K562 (cell line): ENCODE measurements around the gene ANO1. TPM values are rescaled to one million over a fixed set of nuclear protein-coding genes. Genes with fewer than 3 reads are reported as not detected.
A peak's percentile ranks its signal among the peaks of the same experiment; 100 is the strongest.

Source experiments
- BRF1 ChIP-seq: IDR thresholded peaks from 3 replicates; pipeline ENCODE4 v1.6.1; 2011; ENCODE audit warnings: borderline replicate concordance, mild to moderate bottlenecking; ENCODE audit not compliant: insufficient read length; ENCODE audit errors: extremely low read depth
- CREB3 ChIP-seq: fragments of 450-650 bp; conservative IDR thresholded peaks from 2 replicates; pipeline ENCODE4 v1.6.1; 2016; ENCODE audit warnings: missing genetic modification characterization, low read depth, mild to moderate bottlenecking, missing compliant biosample characterization, moderate library complexity
- ELF2 ChIP-seq: fragments of 250-450 bp; sonication (Bioruptor Pico); IDR thresholded peaks from 2 replicates; pipeline ENCODE4 v1.5.0; 2021; ENCODE audit warnings: mild to moderate bottlenecking
- HCFC1 ChIP-seq: IDR thresholded peaks from 2 replicates; pipeline ENCODE4 v1.6.1; 2012; ENCODE audit warnings: low read depth, low read length, improper control_type of control experiment
- MGA ChIP-seq: fragments of 450-650 bp; IDR thresholded peaks from 2 replicates; pipeline ENCODE4 v1.6.1; 2016; ENCODE audit warnings: mild to moderate bottlenecking, moderate library complexity
- NR0B1 ChIP-seq: fragments of 450-650 bp; IDR thresholded peaks from one replicate; pipeline ENCODE4 v1.6.1; 2018; ENCODE audit warnings: mild to moderate bottlenecking, moderate library complexity; ENCODE audit not compliant: partially characterized antibody
- PHB2 ChIP-seq: fragments of 450-650 bp; IDR thresholded peaks from 2 replicates; pipeline ENCODE4 v1.6.1; 2017; ENCODE audit warnings: low read depth
- POU5F1 ChIP-seq: fragments of 150-350 bp; IDR thresholded peaks from 2 replicates; pipeline ENCODE4 v1.6.1; 2014; ENCODE audit warnings: borderline replicate concordance, low read length, low read depth, mild to moderate bottlenecking; ENCODE audit not compliant: partially characterized antibody
- SP2 ChIP-seq: IDR thresholded peaks from 2 replicates; pipeline ENCODE4 v1.6.1; 2011; ENCODE audit warnings: mild to moderate bottlenecking, low read depth, low read length, moderate library complexity; ENCODE audit not compliant: poor library complexity, severe bottlenecking; ENCODE audit errors: extremely low read depth
- polyA plus RNA-seq, 8 experiments: library from polyadenylated mRNA; depleted of rRNA in 4 of 8; stranded (reverse) in 5 of 8; unstranded in 3 of 8; fragments of >200 nt; fragmentation: Nextera tagmentation in 2 of 8; fragmentation: Illumina TruSeq in 1 of 8; extraction: Ambion mirVana in 2 of 8; extraction: Trizol in 1 of 8; gene quantifications; 2 replicates each; pipeline versions ENCODE4 v1.2.1 to v1.2.3, GENCODE V29; 2011 to 2014; ENCODE audit warnings: inconsistent platforms in 1 of 8, missing spikeins in 1 of 8
- total RNA-seq, 7 experiments: library from RNA; depleted of rRNA in 6 of 7; stranded (reverse); fragments of >200 nt in 6 of 7; fragmentation: Illumina TruSeq in 2 of 7; extraction: Trizol in 2 of 7; gene quantifications; 2 replicates each; pipeline versions ENCODE4 v1.2.1 to v1.2.3, GENCODE V29; 2011 to 2021; ENCODE audit warnings: low replicate concordance in 1 of 7
- TF ChIP-seq, protein P1 (sequence below), 2 experiments: fragments of 450-650 bp; IDR thresholded peaks; 2 replicates each; pipeline ENCODE4 v1.6.1; 2016

ANO1 gene
- total and polyA plus RNA-seq, 9 of the 15 experiments (the other 6 are each of a cell fraction or from before 2014, with no cell fraction given): not detected

DNA sequence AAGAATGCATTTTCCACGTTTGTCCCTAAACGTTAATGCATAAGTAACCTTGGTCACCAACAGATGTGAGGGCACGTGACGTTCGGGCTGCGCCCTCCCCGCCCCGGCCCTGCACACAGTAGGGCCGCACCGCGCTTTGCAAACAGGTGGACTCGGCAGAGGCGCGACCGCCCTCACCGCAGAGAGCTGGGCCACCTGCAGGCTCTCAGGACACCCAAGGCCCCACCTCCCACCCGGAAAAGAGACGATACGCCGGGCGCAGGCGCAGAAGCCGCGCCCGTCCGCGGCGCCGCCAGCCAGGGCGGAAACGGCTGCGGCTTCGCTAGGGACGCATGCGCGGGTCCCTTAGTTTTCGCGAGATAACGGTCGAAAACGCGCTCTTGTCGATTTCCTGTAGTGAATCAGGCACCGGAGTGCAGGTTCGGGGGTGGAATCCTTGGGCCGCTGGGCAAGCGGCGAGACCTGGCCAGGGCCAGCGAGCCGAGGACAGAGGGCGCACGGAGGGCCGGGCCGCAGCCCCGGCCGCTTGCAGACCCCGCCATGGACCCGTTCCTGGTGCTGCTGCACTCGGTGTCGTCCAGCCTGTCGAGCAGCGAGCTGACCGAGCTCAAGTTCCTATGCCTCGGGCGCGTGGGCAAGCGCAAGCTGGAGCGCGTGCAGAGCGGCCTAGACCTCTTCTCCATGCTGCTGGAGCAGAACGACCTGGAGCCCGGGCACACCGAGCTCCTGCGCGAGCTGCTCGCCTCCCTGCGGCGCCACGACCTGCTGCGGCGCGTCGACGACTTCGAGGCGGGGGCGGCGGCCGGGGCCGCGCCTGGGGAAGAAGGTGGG lies 125.0 kb downstream of the ANO1 start, which contains the start of gene FADD (continued):
- TF ChIP-seq MGA (peak; percentile 62), ELF2 (CRISPR knock-in tag) (peak; percentile 100), HCFC1 (peak; percentile 88), PHB2 (no peak), NR0B1 (no peak), POU5F1 (peak; percentile 98), SP2 (no peak), BRF1 (no peak), CREB3 (no peak)
- TF ChIP-seq, protein P1, sequence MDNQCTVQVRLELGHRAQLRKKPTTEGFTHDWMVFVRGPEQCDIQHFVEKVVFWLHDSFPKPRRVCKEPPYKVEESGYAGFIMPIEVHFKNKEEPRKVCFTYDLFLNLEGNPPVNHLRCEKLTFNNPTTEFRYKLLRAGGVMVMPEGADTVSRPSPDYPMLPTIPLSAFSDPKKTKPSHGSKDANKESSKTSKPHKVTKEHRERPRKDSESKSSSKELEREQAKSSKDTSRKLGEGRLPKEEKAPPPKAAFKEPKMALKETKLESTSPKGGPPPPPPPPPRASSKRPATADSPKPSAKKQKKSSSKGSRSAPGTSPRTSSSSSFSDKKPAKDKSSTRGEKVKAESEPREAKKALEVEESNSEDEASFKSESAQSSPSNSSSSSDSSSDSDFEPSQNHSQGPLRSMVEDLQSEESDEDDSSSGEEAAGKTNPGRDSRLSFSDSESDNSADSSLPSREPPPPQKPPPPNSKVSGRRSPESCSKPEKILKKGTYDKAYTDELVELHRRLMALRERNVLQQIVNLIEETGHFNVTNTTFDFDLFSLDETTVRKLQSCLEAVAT (IDR thresholded peaks at IDR 0.05): no peak
